Left ventricle myocardium inferior (tissue), 1 donor: ENCODE data around the gene RTL5. TPM values are rescaled to one million over a fixed set of nuclear protein-coding genes. Genes with fewer than 3 reads are reported as not detected.

ENCODE experiments used
- DNase-seq: peaks from one replicate; pipeline ENCODE4 v3.0.0-alpha.2; 2020
- H3K27ac ChIP-seq: fragments of 200-600 bp; replicated peaks from 2 replicates; pipeline ENCODE4 v1.8.0; 2021
- H3K27me3 ChIP-seq: fragments of 200-600 bp; 2 replicates; pipeline ENCODE4 v1.8.0; 2021; ENCODE audit warnings: low read depth
- H3K36me3 ChIP-seq: fragments of 200-600 bp; 2 replicates; pipeline ENCODE4 v1.8.0; 2021
- H3K4me1 ChIP-seq: fragments of 200-600 bp; 2 replicates; pipeline ENCODE4 v1.8.0; 2021
- H3K4me3 ChIP-seq: fragments of 200-600 bp; 2 replicates; pipeline ENCODE4 v1.8.0; 2021; ENCODE audit warnings: mild to moderate bottlenecking, moderate library complexity
- H3K9me3 ChIP-seq: fragments of 200-600 bp; replicated peaks from 2 replicates; pipeline ENCODE4 v1.8.0; 2021
- CTCF ChIP-seq: fragments of 200-600 bp; IDR thresholded peaks from 2 replicates; pipeline ENCODE4 v1.8.0; 2021; ENCODE audit warnings: antibody characterized with exemption, mild to moderate bottlenecking, borderline replicate concordance
- intact Hi-C: fragments of 100-400 bp; cut with micrococcal nuclease; formaldehyde crosslinking; loops from one replicate; pipeline ENCODE4 v1.11.0; 2022
- total RNA-seq: library from RNA; stranded (reverse); fragmentation: NEBNext Ultra II Directional; extraction: Animal tissue kit (Norgen Biotek cat#: 25700); gene quantifications from one replicate; pipeline ENCODE4 v1.2.1, GENCODE V29; 2021
- donor health status: DM: no; HTN: yes; CAD: no; lungs with severe emphysema.

The RTL5 gene
- total RNA-seq, 1 donor from 2014 or later = 2.6 TPM

GRCh38 chrX:72165551-72165950, 33.8 kb upstream of the RTL5 start:
- Histone ChIP-seq H3K4me3 (no peak overlapping the region), H3K4me1 (no peaks in the 10 kb centered on the region), H3K36me3 (no peaks in the 10 kb centered on the region), H3K27ac (no peak overlapping the region), H3K9me3 (no peaks in the 10 kb centered on the region), H3K27me3 (no peaks in the 10 kb centered on the region)
- no peak for TF ChIP-seq CTCF
- DNase-seq = no peak
- intact Hi-C loops = no loop called here

- no peak overlapping the region for H3K4me3 ChIP-seq
Observed at GRCh38 chrX:72159769-72160168, 28.1 kb upstream of the RTL5 start.

GRCh38 chrX:72158773-72159172, 27.1 kb upstream of the RTL5 start:
- H3K27ac ChIP-seq = no peak overlapping the region
- intact Hi-C loops = no loop called here

More at GRCh38 chrX:72159769-72160168, 28.1 kb upstream of the RTL5 start:
- TF ChIP-seq CTCF = no peak
- no peaks in the 10 kb centered on the region for H3K4me1 ChIP-seq
- H3K36me3 ChIP-seq = no peaks in the 10 kb centered on the region
- H3K27ac ChIP-seq = no peak overlapping the region
- DNase-seq = no peak
- H3K27me3 ChIP-seq = no peaks in the 10 kb centered on the region
- no peaks in the 10 kb centered on the region for H3K9me3 ChIP-seq
- intact Hi-C loops = no loop called here

GRCh38 chrX:72146527-72146926, 14.8 kb upstream of the RTL5 start:
- Histone ChIP-seq H3K9me3 (no peaks in the 10 kb centered on the region), H3K4me3 (no peak overlapping the region), H3K36me3 (no peaks in the 10 kb centered on the region), H3K27me3 (no peaks in the 10 kb centered on the region), H3K27ac (no peak overlapping the region), H3K4me1 (no peaks in the 10 kb centered on the region)
- no peak for TF ChIP-seq CTCF
- no peak for DNase-seq
- intact Hi-C loops = no loop called here

More at GRCh38 chrX:72158773-72159172, 27.1 kb upstream of the RTL5 start:
- H3K9me3 ChIP-seq = no peaks in the 10 kb centered on the region
- no peaks in the 10 kb centered on the region for H3K27me3 ChIP-seq
- no peaks in the 10 kb centered on the region for H3K36me3 ChIP-seq
- H3K4me3 ChIP-seq = no peak overlapping the region
- DNase-seq = no peak
- no peaks in the 10 kb centered on the region for H3K4me1 ChIP-seq
- no peak for TF ChIP-seq CTCF

DNA sequence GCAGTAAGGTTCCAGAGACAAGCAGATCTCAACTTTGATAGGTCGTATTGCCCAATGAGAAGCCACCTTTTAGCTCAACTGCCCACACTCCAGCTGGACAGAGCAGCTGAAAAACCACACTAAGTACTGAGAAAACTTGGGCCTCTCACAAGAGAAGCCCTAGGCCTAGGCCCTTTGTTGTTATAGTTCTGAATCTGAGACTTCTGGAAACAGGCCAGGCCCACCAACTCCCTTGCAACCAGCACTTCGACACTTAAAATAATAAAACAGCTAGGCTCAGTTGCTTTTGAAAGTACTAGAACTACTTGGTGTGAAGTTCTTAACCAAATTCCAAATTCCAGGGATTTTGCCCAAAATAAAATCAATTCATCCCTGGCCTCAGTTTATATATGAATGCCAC, 13.5 kb upstream of the RTL5 start:
- Histone ChIP-seq H3K9me3 (no peaks in the 10 kb centered on the region), H3K36me3 (no peaks in the 10 kb centered on the region), H3K27ac (no peak overlapping the region), H3K27me3 (no peaks in the 10 kb centered on the region), H3K4me1 (no peaks in the 10 kb centered on the region), H3K4me3 (no peak overlapping the region)
- no peak for TF ChIP-seq CTCF
- DNase-seq = no peak
- intact Hi-C loops = no loop called here

DNA sequence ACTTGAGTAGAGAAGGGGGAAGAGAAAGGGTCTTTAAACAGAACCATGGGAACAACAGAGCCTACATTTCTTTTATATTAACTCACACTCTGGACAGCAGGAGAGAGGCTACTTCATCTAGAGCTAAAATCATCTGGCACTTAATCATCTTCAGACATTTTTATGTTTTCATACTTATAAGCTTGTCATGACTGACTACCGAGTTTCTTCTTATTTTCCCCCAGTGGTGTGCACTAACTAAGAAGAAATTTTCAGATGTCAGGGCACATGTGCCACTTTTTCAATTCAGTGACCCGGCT, 11.8 kb upstream of the RTL5 start:
- no peak for TF ChIP-seq CTCF
- H3K36me3 ChIP-seq = no peaks in the 10 kb centered on the region
- no peak for DNase-seq
- no peaks in the 10 kb centered on the region for H3K4me1 ChIP-seq
- H3K27me3 ChIP-seq = no peaks in the 10 kb centered on the region
- no peaks in the 10 kb centered on the region for H3K9me3 ChIP-seq
- no peak overlapping the region for H3K27ac ChIP-seq
- H3K4me3 ChIP-seq = no peak overlapping the region
- intact Hi-C loops = no loop called here
